GM12865 (cell line): Measurements from ENCODE around the gene MLX.
A peak's percentile ranks its signal among the peaks of the same experiment; 100 is the strongest.

Source experiments
- DNase-seq: peaks from one replicate; pipeline ENCODE4 v3.0.0; 2010; ENCODE audit warnings: low read depth
- H3K4me3 ChIP-seq: 2 replicates; pipeline ENCODE4 v1.5.1; 2011; ENCODE audit warnings: mild to moderate bottlenecking, low read depth, low read length, control low read depth
- CTCF ChIP-seq: IDR thresholded peaks from 2 replicates; pipeline ENCODE4 v1.5.1; 2011; ENCODE audit warnings: low read length, control low read depth, low read depth, inconsistent platforms; ENCODE audit not compliant: insufficient read depth; ENCODE audit errors: missing control alignments

The MLX gene

GRCh38 chr17:42577140-42577531, 10.2 kb downstream of the MLX start:
- H3K4me3 ChIP-seq: peak overlapping the region; percentile 79
- DNase-seq: peak; percentile 35

GRCh38 chr17:42577532-42578281, 10.8 kb downstream of the MLX start, which contains the start of gene PSMC3IP:
Gene PSMC3IP, minus strand, starts transcription at chr17:42577729. Its CDS starts 43 bp downstream, at chr17:42577686.
- peak; percentile 97 for DNase-seq
- TF ChIP-seq CTCF: peak; percentile 58
- H3K4me3 ChIP-seq: peak within 1 kb of the TSS; percentile 79

More at GRCh38 chr17:42577140-42577531, 10.2 kb downstream of the MLX start:
- no peak for TF ChIP-seq CTCF

GRCh38 chr17:42578282-42578869, 11.5 kb downstream of the MLX start:
- peak; percentile 79 for TF ChIP-seq CTCF
- peak overlapping the region; percentile 79 for H3K4me3 ChIP-seq
- DNase-seq: peak; percentile 97

- no peak overlapping the region for H3K4me3 ChIP-seq
- no peak for TF ChIP-seq CTCF
- DNase-seq: no peak
Observed at GRCh38 chr17:42579794-42580551, 13.1 kb downstream of the MLX start.

- H3K4me3 ChIP-seq: no peak overlapping the region
- DNase-seq: no peak
- TF ChIP-seq CTCF: no peak
Observed at GRCh38 chr17:42581744-42582270, 14.9 kb downstream of the MLX start.

GRCh38 chr17:42584880-42585279, 18.0 kb downstream of the MLX start:
- no peak for TF ChIP-seq CTCF

More at GRCh38 chr17:42584880-42585279, 18.0 kb downstream of the MLX start:
- no peak overlapping the region for H3K4me3 ChIP-seq
- DNase-seq: no peak
